ENCODE results near the gene KCNMA1.

KCNMA1 gene

DNA sequence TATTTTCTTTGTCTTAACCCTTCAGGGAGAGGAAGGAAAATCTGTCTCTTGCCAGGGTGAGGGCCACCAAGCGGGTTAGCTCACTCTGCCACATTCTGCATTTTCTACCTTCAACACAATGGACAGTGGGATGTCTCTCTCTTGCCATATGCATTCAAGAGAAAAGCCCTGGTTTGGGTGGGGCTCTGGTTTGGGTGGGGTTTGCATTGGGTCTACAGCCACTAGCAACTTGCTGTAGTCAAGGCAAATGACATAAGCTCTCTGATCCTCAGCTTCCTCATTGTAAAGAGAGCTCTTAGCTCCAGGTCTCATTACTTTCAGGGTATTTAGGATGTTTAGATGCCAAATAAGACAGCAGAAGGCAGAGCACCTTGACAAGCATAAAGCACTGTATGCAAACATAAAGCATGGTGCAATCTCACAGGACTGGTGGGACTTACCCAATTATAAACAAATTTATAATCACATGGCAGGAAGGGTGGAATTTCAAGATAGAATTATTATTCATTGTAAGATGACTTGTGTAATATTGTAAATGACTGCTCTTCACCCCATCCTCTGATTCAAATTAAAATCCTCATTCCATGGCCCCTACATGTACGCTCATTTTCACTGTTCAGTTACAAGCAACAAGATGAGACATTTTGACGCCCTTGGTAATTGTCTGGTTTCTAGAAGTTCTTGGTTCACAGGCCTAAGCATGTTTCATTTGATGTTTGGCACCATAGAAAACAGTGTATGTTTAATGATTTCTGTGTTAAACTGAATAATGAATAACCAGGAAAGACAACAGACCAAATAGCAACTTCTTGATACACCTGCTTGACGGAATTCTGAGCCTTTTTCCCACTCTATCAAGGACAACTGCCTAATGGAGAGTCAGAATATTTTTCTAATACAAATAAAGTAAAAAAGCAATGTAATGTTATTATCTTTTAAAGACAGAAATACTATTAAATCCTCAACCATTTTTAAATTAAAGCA is 258.9 kb downstream of the KCNMA1 start:
- Histone ChIP-seq H3K36me3 (ENCODE audit: control insufficient read depth, insufficient read depth, low read length) (no peaks in the 10 kb centered on the region), H3K27me3 (replicated peaks; ENCODE audit: control insufficient read depth, insufficient read depth, low read length) (peaks cover 1% of the 10 kb centered on the region; the same call in 1 of the 2 replicates), H3K4me3 (replicated peaks; ENCODE audit: low read depth, low read length) (no peak overlapping the region)
- DNase-seq (ENCODE audit: extremely low read depth, insufficient read length), result no peak
- TF ChIP-seq, protein P1, sequence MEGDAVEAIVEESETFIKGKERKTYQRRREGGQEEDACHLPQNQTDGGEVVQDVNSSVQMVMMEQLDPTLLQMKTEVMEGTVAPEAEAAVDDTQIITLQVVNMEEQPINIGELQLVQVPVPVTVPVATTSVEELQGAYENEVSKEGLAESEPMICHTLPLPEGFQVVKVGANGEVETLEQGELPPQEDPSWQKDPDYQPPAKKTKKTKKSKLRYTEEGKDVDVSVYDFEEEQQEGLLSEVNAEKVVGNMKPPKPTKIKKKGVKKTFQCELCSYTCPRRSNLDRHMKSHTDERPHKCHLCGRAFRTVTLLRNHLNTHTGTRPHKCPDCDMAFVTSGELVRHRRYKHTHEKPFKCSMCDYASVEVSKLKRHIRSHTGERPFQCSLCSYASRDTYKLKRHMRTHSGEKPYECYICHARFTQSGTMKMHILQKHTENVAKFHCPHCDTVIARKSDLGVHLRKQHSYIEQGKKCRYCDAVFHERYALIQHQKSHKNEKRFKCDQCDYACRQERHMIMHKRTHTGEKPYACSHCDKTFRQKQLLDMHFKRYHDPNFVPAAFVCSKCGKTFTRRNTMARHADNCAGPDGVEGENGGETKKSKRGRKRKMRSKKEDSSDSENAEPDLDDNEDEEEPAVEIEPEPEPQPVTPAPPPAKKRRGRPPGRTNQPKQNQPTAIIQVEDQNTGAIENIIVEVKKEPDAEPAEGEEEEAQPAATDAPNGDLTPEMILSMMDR (IDR thresholded peaks at IDR 0.05; ENCODE audit: insufficient read depth, low read length, poor library complexity, severe bottlenecking), result no peak

DNA sequence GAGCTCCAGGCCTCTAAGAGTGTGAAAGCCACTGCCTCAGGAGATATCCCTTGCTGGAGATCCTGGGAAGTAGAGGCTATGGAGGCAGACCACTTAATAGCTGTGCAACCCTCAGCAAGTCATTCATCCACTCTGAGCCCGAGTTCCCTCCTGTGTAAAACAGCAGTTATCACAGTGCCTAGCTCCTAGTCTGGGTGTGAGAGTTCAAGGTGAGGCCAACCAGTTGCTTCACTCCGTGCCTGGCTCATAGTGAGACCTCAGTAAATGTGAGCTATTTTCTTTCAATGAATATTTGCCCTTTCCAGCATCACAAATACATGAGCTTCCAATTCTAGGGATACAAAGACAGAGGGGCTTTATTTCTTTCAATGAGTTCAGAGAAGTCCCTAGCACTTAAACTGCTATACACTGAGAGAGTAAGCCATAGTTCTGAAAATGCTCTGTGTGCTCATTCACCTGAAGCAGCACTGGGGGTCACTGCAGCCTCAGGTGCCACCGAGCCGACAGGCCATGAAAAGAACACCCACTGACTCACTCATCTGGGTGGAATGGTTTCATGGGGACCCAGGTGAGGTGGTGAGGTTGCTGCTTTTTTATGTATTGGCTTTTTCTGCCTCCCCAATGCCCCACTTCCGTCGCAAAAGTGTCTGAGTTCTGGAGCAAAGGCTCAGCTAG is 259.8 kb downstream of the KCNMA1 start:
- Histone ChIP-seq H3K36me3 (ENCODE audit: control insufficient read depth, insufficient read depth, low read length) (no peaks in the 10 kb centered on the region), H3K4me3 (replicated peaks; ENCODE audit: low read depth, low read length) (no peak overlapping the region), H3K27me3 (replicated peaks; ENCODE audit: control insufficient read depth, insufficient read depth, low read length) (peaks cover 1% of the 10 kb centered on the region; the same call in 1 of the 2 replicates)
- no peak for DNase-seq (ENCODE audit: extremely low read depth, insufficient read length)
- TF ChIP-seq, protein P1 (IDR thresholded peaks at IDR 0.05; ENCODE audit: insufficient read depth, low read length, poor library complexity, severe bottlenecking), result peak; percentile 18

DNA sequence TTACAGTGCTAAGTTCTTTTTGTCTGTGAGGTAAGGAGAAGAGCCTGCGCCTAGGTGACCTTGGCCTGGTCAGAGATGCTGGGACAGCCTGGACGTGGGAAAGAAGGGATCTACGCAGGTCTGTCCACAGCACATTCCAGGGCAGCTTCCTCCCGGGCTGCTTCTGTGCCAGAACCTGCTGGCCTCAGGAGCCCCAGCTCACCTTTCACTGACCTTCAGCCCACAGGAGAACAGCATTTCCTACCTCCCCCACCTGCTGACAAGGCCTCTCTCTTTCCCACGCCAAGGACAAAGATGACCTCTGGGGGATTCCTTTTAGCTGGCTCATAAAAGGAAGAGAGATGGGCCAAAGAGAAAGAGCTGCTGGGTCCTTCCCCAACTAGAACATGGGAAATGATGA is 260.6 kb downstream of the KCNMA1 start:
- H3K4me3 ChIP-seq (replicated peaks; ENCODE audit: low read depth, low read length), result no peak overlapping the region
- peaks cover 1% of the 10 kb centered on the region; the same call in 1 of the 2 replicates for H3K27me3 ChIP-seq (replicated peaks; ENCODE audit: control insufficient read depth, insufficient read depth, low read length)
- H3K36me3 ChIP-seq (ENCODE audit: control insufficient read depth, insufficient read depth, low read length), result no peaks in the 10 kb centered on the region
- DNase-seq (ENCODE audit: extremely low read depth, insufficient read length), result no peak
- TF ChIP-seq, protein P1 (IDR thresholded peaks at IDR 0.05; ENCODE audit: insufficient read depth, low read length, poor library complexity, severe bottlenecking), result no peak

DNA sequence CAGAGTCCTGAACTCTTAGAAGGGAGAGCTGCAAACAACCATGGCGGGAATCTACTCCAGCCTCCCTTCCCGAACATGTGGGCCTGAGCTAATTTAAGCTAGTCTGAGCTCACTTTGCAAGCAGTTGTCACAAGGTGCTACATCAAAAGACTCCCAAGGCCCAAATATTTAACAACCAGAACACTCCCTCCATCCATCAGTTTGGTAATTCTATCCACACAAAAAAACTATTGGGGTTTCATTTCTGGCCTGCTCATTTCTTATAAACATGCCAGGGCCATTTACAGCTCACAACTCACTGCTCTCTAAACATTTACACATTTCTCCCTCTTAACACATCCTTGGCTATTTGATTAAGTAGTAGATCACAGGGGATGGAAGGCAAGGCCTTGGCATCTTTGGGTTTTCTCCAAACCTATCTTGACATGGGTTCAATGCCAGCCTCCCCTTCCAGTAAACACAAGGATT is 263.4 kb downstream of the KCNMA1 start:
- Histone ChIP-seq H3K27me3 (replicated peaks; ENCODE audit: control insufficient read depth, insufficient read depth, low read length) (no peaks in the 10 kb centered on the region), H3K36me3 (ENCODE audit: control insufficient read depth, insufficient read depth, low read length) (no peaks in the 10 kb centered on the region), H3K4me3 (replicated peaks; ENCODE audit: low read depth, low read length) (no peak overlapping the region)
- TF ChIP-seq, protein P1 (IDR thresholded peaks at IDR 0.05; ENCODE audit: insufficient read depth, low read length, poor library complexity, severe bottlenecking), result no peak
- DNase-seq (ENCODE audit: extremely low read depth, insufficient read length), result no peak

DNA sequence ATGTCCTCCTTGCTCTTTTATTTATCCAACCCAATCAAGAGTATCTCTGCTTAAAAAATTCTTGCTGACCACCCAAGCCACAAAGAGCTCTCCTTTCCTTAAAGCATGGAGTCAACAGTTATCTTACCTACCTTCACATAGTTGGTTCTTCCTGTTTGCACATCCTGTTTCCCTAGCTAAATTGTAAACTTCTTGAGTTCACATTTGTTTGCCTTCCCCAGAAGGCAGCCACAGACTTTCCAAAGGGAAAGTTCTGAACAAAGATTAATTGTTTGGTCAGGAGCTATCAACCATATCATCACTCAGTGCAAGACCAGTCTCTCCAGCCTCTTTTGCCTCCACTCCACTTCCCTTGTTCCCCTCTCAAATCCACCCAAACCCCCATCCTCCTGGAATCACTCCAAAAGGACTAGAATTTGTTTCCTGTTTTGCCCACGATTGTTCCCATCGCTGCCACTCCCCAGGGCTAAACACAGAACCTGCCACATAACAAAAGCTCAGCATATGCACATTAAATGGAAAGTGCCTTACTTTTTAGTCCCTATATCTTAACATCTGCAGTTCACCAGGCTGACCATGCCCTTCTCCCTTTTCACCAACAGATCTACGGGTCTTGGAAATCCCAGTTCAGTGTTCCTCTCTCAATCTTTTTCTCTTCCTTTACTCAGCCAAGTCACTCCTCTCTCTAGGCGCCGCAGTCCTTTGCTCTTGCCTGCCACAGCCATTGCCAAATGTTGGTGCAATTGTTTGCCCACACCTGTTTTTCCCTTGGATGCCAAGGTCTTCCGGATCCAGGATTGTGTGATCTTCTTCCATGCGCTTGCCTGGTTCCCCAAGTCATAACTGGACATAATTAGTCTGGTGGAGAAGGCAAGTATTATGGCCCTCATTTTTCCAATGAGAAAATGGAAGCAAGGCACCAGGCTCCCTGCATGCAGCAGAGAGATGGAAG is 265.5 kb downstream of the KCNMA1 start:
- Histone ChIP-seq H3K4me3 (replicated peaks; ENCODE audit: low read depth, low read length) (no peak overlapping the region), H3K36me3 (ENCODE audit: control insufficient read depth, insufficient read depth, low read length) (no peaks in the 10 kb centered on the region), H3K27me3 (replicated peaks; ENCODE audit: control insufficient read depth, insufficient read depth, low read length) (no peaks in the 10 kb centered on the region; the same call in 1 of the 2 replicates)
- no peak for DNase-seq (ENCODE audit: extremely low read depth, insufficient read length)
- TF ChIP-seq, protein P1 (IDR thresholded peaks at IDR 0.05; ENCODE audit: insufficient read depth, low read length, poor library complexity, severe bottlenecking), result no peak
